CD14-positive monocyte (primary cell): Measurements from ENCODE around the gene TSHZ3. TPM values are rescaled to one million over a fixed set of nuclear protein-coding genes. Genes with fewer than 3 reads are reported as not detected.

Source experiments
- DNase-seq, 3 donors: peaks; one replicate each; pipeline ENCODE4 v3.0.0-alpha.2; 2011 to 2022
- H2AFZ ChIP-seq: 2 replicates; pipeline ENCODE4 v1.6.0; 2012; ENCODE audit warnings: mild to moderate bottlenecking, low read depth, low read length, inconsistent platforms; ENCODE audit not compliant: insufficient read depth, poor library complexity, severe bottlenecking
- H3K27ac ChIP-seq, 2 donors: 1 replicate in 1 of 2; 2 replicates in 1 of 2; pipeline ENCODE4 v1.5.1; 2012 to 2013; ENCODE audit warnings: low read length in 2 of 2, control low read depth in 1 of 2, inconsistent platforms in 1 of 2, low read depth in 1 of 2, mild to moderate bottlenecking in 1 of 2
- H3K27me3 ChIP-seq, 2 donors: one replicate each; pipeline versions ENCODE4 v1.6.0 to v1.6.1; 2011 to 2013; ENCODE audit warnings: low read length in 2 of 2; ENCODE audit not compliant: control insufficient read depth in 2 of 2, insufficient read depth in 2 of 2
- H3K36me3 ChIP-seq, 2 donors: replicated peaks in 1 of 2; 1 replicate in 1 of 2; 2 replicates in 1 of 2; pipeline versions ENCODE4 v1.5.1 to v1.6.1; 2012 to 2013; ENCODE audit warnings: low read length in 2 of 2, control low read depth in 1 of 2, inconsistent platforms in 1 of 2, mild to moderate bottlenecking in 1 of 2; ENCODE audit not compliant: insufficient read depth in 2 of 2, control insufficient read depth in 1 of 2
- H3K4me1 ChIP-seq, 2 donors: 1 replicate in 1 of 2; 2 replicates in 1 of 2; pipeline versions ENCODE4 v1.5.1 to v1.6.1; 2012 to 2013; ENCODE audit warnings: low read length in 2 of 2, control low read depth in 1 of 2, inconsistent platforms in 1 of 2, mild to moderate bottlenecking in 1 of 2, moderate library complexity in 1 of 2; ENCODE audit not compliant: insufficient read depth in 2 of 2, control insufficient read depth in 1 of 2
- H3K4me2 ChIP-seq: replicated peaks from 2 replicates; pipeline ENCODE3; 2012; ENCODE audit warnings: low read length, moderate library complexity, mild to moderate bottlenecking; ENCODE audit not compliant: poor library complexity, severe bottlenecking; ENCODE audit errors: extremely low read depth
- H3K4me3 ChIP-seq, 3 experiments: fragments of 200-600 bp in 1 of 3; sonication (generic) in 1 of 3; replicated peaks in 1 of 3; 1 replicate in 2 of 3; 2 replicates in 1 of 3; pipeline ENCODE4 v1.5.1; 2011 to 2013; ENCODE audit warnings: low read length in 3 of 3, mild to moderate bottlenecking in 3 of 3, control low read depth in 2 of 3, low read depth in 2 of 3, inconsistent platforms in 1 of 3, moderate library complexity in 1 of 3
- H3K79me2 ChIP-seq: 2 replicates; pipeline ENCODE4 v1.6.0; 2012; ENCODE audit warnings: mild to moderate bottlenecking, control low read depth, inconsistent platforms, low read length, moderate library complexity; ENCODE audit not compliant: insufficient read depth
- H3K9ac ChIP-seq: 2 replicates; pipeline ENCODE4 v1.6.0; 2017; ENCODE audit warnings: low read length, mild to moderate bottlenecking; ENCODE audit not compliant: insufficient read depth, poor library complexity, severe bottlenecking
- H3K9me3 ChIP-seq, 2 donors: replicated peaks in 1 of 2; 1 replicate in 1 of 2; 2 replicates in 1 of 2; pipeline versions ENCODE4 v1.5.1 to v1.6.1; 2012 to 2013; ENCODE audit warnings: low read length in 2 of 2, control low read depth in 1 of 2; ENCODE audit not compliant: control insufficient read depth in 1 of 2, insufficient read depth in 1 of 2
- H4K20me1 ChIP-seq: 2 replicates; pipeline ENCODE4 v1.6.0; 2012; ENCODE audit warnings: mild to moderate bottlenecking, low read length, control low read depth, moderate library complexity; ENCODE audit not compliant: insufficient read depth
- H3K27ac Mint-ChIP-seq, 7 donors: one replicate each; pipeline ENCODE4 v1.8.0; 2020; ENCODE audit warnings: mild to moderate bottlenecking in 7 of 7, mixed read lengths in 7 of 7, moderate library complexity in 6 of 7, inconsistent platforms in 2 of 7
- H3K27me3 Mint-ChIP-seq, 3 donors: one replicate each; pipeline ENCODE4 v1.8.0; 2021 to 2022; ENCODE audit warnings: low read depth in 3 of 3, mild to moderate bottlenecking in 3 of 3, mixed read lengths in 3 of 3, moderate library complexity in 3 of 3, inconsistent platforms in 1 of 3
- H3K36me3 Mint-ChIP-seq, 2 donors: one replicate each; pipeline ENCODE4 v1.8.0; 2020; ENCODE audit warnings: mixed read lengths in 2 of 2, inconsistent platforms in 1 of 2, mild to moderate bottlenecking in 1 of 2
- H3K4me1 Mint-ChIP-seq: one replicate; pipeline ENCODE4 v1.8.0; 2020; ENCODE audit warnings: mild to moderate bottlenecking, mixed read lengths
- H3K4me3 Mint-ChIP-seq, 2 donors: one replicate each; pipeline ENCODE4 v1.8.0; 2020; ENCODE audit warnings: mild to moderate bottlenecking in 2 of 2, mixed read lengths in 2 of 2, moderate library complexity in 1 of 2
- H3K9me3 Mint-ChIP-seq, 7 donors: one replicate each; pipeline ENCODE4 v1.8.0; 2020 to 2022; ENCODE audit warnings: mixed read lengths in 7 of 7, mild to moderate bottlenecking in 6 of 7, moderate library complexity in 6 of 7, inconsistent platforms in 2 of 7
- WGBS: methylation state at CpG from one replicate; pipeline ENCODE4 v1.1.5; 2013; ENCODE audit warnings: missing lambda C conversion rate; ENCODE audit not compliant: insufficient coverage; 5-methylcytosine and 5-hydroxymethylcytosine counted together
- intact Hi-C, 2 donors: fragments of 100-400 bp; cut with micrococcal nuclease; formaldehyde crosslinking; loops; one replicate each; pipeline versions ENCODE4 v1.15.0 to v1.15.1; 2023
- polyA plus RNA-seq, 3 donors: library from polyadenylated mRNA; depleted of rRNA in 1 of 3; unstranded in 2 of 3; stranded (reverse) in 1 of 3; fragments of 300-500 nt in 2 of 3; fragments of >200 nt in 1 of 3; fragmentation: Illumina TruSeq in 2 of 3; gene quantifications; 1 replicate in 2 of 3; 2 replicates in 1 of 3; pipeline ENCODE4 v1.2.3, GENCODE V29; 2012 to 2021
- TF ChIP-seq, protein P1 (sequence below): fragments of 200-600 bp; IDR thresholded peaks from one replicate; pipeline ENCODE4 v1.8.0; 2022; ENCODE audit warnings: antibody characterized with exemption, mild to moderate bottlenecking

TSHZ3 gene
- polyA plus RNA-seq, 3 donors = 2.3 to 5.8 (median 3.3) TPM

DNA sequence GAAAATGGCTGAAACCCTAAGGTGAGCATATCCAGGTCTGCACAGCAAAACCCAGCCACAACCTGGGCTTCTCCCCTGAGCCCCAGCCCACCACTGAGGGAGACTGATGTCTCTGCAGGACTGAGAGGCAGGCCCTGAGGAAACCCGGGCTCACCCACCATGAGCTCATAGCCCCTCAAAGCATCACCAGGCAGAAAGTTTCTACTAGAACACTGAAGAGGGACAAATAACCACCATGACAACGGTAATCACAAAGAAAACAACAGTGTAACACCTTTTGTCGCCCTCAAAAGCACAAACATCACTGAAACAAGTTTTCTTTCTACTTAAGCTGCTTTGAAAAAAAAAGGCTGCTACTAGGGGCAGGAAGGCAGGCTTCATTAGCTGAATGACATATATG lies 29.8 kb downstream of the TSHZ3 start:
- 91% methylated on average over 3 of the region's 3 CpGs for WGBS
- Histone ChIP-seq H2AFZ (no peak overlapping the region), H3K27ac (no peak overlapping the region), H3K79me2 (peaks cover 85% of the 10 kb centered on the region), H3K9me3 (no peaks in the 10 kb centered on the region), H3K4me2 (no peak overlapping the region), H3K4me1 (peaks cover 43 to 47% of the 10 kb centered on the region in 2 donors), H3K36me3 (no peaks in the 10 kb centered on the region), H3K27me3 (no peaks in the 10 kb centered on the region), H4K20me1 (peaks cover 63% of the 10 kb centered on the region), H3K9ac (no peak overlapping the region), H3K4me3 (no peak overlapping the region)
- H3K27ac Mint-ChIP-seq = peak overlapping the region in 3 of 7 donors; percentile 1 to 65 (median 33)
- DNase-seq = no peak
- intact Hi-C loops = no loop called here
- peaks cover 15 to 34% of the 10 kb centered on the region in 2 donors for H3K36me3 Mint-ChIP-seq
- peaks cover 61% of the 10 kb centered on the region for H3K4me1 Mint-ChIP-seq
- TF ChIP-seq, protein P1, sequence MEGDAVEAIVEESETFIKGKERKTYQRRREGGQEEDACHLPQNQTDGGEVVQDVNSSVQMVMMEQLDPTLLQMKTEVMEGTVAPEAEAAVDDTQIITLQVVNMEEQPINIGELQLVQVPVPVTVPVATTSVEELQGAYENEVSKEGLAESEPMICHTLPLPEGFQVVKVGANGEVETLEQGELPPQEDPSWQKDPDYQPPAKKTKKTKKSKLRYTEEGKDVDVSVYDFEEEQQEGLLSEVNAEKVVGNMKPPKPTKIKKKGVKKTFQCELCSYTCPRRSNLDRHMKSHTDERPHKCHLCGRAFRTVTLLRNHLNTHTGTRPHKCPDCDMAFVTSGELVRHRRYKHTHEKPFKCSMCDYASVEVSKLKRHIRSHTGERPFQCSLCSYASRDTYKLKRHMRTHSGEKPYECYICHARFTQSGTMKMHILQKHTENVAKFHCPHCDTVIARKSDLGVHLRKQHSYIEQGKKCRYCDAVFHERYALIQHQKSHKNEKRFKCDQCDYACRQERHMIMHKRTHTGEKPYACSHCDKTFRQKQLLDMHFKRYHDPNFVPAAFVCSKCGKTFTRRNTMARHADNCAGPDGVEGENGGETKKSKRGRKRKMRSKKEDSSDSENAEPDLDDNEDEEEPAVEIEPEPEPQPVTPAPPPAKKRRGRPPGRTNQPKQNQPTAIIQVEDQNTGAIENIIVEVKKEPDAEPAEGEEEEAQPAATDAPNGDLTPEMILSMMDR = no peak
- H3K9me3 Mint-ChIP-seq = no peaks in the 10 kb centered on the region
- peaks cover 0 to 2% (median 0%) of the 10 kb centered on the region in 3 donors for H3K27me3 Mint-ChIP-seq
- no peak overlapping the region for H3K4me3 Mint-ChIP-seq

DNA sequence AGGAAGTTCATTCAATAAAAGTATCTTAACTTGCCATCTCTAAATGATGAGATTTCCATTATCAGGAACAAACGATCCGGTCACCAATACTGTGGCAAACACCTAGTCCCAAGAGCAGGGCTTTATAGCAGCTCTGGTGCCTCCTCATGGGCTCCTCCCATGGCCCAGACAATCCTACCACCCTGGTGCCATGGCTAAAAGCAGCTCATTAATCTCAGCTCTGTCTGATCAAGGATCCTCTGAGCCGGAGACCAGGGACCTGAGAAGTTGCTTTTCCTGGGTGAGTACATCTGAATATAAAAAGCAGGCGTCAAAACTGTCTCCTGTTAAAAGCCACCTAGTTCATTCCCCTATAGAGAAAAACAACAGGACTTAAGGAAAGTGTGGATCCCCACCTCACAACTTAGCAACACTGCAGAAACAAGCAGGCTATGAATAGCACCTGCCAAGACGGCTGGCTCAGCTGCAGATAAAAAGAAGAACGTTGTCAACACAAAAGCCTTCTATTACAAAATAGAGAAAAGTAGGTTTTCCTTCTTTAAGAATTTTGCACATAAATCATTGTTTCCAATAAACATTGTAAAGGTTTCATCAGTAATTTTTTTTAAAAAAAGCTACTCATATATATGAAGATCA lies 30.3 kb downstream of the TSHZ3 start:
- Histone ChIP-seq H3K4me2 (no peak overlapping the region), H4K20me1 (peaks cover 58% of the 10 kb centered on the region), H2AFZ (no peak overlapping the region), H3K9me3 (no peaks in the 10 kb centered on the region), H3K79me2 (peaks cover 86% of the 10 kb centered on the region), H3K4me3 (no peak overlapping the region), H3K4me1 (peaks cover 48 to 50% of the 10 kb centered on the region in 2 donors), H3K27ac (peak overlapping the region in 1 of 2 donors; percentile 54), H3K9ac (no peak overlapping the region), H3K27me3 (no peaks in the 10 kb centered on the region), H3K36me3 (no peaks in the 10 kb centered on the region)
- H3K4me1 Mint-ChIP-seq = peaks cover 67% of the 10 kb centered on the region
- H3K27ac Mint-ChIP-seq = peak overlapping the region in 4 of 7 donors; percentile 33 to 68 (median 60)
- TF ChIP-seq, protein P1 = no peak
- H3K4me3 Mint-ChIP-seq = no peak overlapping the region
- no peak for DNase-seq
- WGBS = 94% methylated on average over 2 of the region's 6 CpGs
- intact Hi-C loops = no loop called here
- peaks cover 0 to 2% (median 0%) of the 10 kb centered on the region in 3 donors for H3K27me3 Mint-ChIP-seq
- no peaks in the 10 kb centered on the region for H3K9me3 Mint-ChIP-seq
- H3K36me3 Mint-ChIP-seq = peaks cover 19 to 34% of the 10 kb centered on the region in 2 donors
